ENCODE results near the gene IMPDH2.

DNA sequence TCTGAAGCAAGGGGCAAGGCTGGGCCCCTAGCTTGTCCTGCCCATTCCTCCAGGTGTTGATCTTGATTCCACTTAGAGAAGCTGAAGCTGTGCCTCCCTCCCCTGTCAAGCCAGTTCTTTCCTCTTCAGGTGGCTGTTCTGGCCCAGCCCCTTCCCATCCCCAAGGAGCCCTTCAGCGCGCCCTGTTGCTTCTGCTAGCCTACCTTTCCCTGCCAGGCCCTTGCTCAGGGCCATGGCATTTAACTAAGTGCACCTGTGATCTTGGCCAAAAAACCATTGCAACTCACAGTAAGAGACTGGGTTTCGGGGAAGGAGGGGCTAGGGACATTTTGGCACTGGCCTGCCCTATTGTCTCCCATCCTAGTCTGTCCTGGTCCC is 23.9 kb downstream of the IMPDH2 start:
- TF ChIP-seq, protein P1, sequence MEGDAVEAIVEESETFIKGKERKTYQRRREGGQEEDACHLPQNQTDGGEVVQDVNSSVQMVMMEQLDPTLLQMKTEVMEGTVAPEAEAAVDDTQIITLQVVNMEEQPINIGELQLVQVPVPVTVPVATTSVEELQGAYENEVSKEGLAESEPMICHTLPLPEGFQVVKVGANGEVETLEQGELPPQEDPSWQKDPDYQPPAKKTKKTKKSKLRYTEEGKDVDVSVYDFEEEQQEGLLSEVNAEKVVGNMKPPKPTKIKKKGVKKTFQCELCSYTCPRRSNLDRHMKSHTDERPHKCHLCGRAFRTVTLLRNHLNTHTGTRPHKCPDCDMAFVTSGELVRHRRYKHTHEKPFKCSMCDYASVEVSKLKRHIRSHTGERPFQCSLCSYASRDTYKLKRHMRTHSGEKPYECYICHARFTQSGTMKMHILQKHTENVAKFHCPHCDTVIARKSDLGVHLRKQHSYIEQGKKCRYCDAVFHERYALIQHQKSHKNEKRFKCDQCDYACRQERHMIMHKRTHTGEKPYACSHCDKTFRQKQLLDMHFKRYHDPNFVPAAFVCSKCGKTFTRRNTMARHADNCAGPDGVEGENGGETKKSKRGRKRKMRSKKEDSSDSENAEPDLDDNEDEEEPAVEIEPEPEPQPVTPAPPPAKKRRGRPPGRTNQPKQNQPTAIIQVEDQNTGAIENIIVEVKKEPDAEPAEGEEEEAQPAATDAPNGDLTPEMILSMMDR (conservative IDR thresholded peaks at IDR 0.05; ENCODE audit: low read length), result no peak
- no peak for TF ChIP-seq EZH2phosphoT487 (IDR thresholded peaks at IDR 0.05; ENCODE audit: borderline replicate concordance)
